NCI-H748 treated with DMSO at 0.1 percent for 48 hours (cell line): ENCODE measurements around the gene CCNY.
"Not testable (repeated sequence)": the region's sequence is repeated elsewhere in the genome, so short reads cannot be mapped to it uniquely, and the experiment has no call there.

Source experiments
- DNase-seq: peaks from one replicate; lab custom pipeline; 2025; lab: John Stamatoyannopoulos, UW

CCNY gene

DNA sequence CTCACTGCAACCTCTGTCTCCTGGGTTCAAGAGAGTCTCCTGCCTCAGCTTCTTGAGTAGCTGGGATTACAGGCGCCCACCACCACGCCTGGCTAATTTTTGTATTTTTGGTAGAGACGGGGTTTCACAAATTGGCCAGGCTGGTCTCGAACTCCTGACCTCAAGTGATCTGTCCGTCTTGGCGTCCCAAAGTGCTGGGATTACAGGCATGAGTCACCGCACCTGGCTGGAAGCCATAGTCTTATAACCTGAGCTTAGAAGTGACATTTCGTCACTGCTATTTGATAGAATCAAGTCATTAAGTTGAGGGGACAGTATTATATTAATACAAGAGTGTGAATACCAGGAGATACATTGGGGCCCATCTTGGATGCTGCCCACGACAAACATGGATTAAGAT lies 17.9 kb downstream of the CCNY start:
- not testable (repeated sequence) for DNase-seq

DNA sequence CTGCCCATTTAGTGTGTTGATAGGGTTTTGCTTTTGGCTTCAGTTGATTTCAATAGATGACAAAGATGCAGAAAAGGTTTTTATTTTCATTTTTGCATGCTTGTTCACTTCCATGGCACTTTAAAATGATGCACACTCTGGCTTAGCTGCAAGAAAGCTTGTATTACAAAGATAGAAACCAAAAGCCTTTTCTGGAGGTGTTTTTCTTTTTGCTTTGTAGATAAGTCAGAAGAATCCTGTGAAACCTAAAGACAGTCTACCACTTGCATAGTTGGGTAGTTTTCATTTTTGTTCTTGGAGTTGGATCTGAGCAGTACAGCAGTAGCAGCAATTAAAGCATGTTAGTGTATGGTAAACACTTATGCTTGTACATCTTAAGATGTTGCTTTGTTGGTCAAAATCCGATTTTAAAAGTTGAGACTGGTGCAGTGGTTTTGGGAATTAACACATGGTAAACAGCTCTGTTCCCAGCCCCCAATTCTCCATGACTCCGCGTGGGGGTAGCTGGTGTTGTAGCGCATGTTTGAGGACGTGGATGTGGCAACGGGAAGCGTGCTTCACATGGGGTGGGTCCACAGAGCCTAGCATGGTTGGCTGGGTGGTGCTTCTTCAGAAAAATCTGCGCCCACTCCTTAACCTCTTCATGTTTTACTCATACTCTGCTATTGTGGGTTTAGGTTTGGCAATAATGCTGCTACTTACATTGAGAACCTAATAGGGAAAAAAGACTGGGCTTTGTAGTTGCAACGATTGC lies 19.8 kb downstream of the CCNY start:
- no peak for DNase-seq

DNA sequence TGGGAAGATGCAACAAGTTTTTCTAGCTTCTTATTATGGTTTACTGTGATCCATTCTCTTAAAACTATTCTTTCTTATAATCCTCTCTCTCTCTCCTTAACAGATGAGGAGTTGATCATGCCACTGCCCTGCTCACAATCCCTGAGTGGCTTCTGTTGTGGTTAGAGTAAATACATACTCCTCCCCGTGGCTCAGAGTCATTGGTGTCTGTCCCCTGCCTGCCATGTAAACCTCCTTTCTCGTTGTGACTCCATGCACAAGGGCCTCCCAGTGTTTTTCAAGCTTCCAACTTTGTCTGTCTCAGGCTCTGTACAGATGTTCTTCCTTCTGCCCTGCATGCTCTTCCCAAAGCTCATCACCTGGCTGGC lies 20.4 kb downstream of the CCNY start:
- DNase-seq = no peak

DNA sequence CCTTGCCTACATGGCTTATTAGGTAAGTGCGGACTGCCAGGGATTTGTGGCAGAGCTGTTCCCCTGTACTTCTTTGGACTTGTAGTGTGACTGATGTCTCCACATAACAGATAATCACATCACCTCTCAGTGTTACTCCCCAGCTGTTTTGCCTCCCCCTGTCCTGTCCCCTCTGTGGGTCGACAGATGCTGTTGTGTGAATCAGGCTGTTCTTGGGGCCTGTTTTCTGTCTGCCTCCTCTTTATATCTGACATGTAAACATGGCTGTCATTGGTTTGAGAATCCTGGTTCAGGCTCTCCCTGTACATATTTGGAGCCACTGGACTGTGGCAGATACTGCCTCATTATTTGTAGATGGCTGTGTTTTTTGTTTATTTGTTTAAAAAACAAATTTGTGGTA lies 22.7 kb downstream of the CCNY start:
- no peak for DNase-seq

DNA sequence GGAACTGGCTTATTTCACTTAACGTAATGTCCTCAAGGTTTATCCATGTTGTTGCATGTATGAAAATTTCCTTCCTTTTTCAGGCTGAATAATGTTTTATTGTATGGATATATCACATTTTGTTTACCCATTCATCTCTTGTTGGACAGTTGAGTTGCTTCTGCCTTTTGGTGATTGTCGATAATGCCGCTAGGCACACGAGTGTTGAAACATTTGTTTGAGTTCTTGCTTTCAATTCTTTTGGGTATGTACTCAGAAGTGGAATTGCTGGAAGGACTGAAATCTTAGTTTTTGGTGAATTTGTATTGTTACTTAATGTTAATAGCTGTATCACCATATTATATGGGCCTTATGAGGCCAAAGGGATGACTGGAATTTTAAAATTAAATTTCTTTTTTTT lies 23.6 kb downstream of the CCNY start:
- no peak for DNase-seq

DNA sequence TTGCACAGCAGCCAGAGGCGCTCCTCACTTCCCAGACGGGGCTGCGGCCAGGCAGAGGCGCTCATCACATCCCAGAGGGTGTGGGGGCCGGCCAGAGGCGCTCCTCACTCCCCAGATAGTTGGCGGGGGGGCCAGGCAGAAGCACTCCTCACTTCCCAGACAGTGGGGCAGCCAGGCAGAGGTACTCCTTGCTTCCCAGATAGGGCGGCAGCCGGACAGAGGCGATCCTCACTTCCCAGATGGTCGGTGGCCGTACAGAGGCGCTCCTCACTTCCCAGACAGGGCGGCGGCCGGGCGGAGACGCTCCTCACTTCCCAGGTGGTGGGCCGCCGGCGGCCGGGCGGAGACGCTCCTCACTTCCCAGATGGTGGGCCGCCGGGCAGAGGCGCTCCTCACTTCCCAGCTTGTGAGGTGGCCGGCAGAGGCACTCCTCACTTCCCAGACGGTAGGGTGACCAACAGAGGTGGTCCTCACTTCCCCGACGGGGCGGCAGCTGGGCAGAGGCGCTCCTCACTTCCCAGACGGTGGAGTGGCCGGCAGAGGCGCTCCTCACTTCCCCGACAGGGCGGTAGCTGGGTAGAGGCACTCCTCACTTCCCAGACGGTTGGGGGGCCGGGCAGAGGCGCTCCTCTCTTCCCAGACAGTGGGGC lies 26.5 kb downstream of the CCNY start:
- no peak for DNase-seq

DNA sequence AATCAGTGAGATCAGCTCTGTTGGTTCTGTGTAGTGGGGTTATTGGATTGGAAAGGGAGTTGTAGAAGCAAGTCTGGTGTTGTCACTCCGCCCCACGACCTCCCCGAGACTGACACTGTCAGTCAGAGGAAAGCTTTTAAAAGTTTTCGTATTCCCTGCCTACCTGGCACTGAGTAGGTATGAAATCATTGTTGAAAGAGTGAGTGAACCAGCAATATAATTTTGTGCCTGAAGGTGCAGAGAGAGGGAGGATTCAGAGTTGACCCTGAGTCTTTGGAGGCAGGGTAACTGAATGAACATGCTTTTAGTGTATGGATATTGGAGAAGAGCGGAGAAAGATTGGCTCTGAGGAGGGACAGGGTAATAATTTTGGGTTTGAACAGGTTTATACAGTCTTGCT lies 27.3 kb downstream of the CCNY start:
- no peak for DNase-seq

DNA sequence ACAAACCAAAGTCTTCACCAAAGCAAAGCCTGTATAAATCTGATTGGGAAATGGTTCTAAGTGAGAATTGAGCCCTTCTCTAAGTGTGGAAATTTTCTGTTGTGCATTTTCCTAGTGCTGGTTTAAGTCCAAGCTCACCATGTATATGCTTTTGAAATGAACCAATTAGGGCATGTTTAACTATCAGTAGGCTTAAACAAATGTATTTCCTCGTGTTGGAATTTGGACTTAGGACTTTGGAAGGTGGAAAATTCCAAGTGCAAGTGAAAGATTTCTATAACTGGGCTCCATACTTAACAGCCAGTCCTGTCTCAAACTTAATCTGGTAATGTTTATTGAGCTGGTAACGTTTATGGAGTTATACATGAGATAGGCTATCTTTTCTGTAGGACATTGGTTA lies 28.5 kb downstream of the CCNY start:
- no peak for DNase-seq

DNA sequence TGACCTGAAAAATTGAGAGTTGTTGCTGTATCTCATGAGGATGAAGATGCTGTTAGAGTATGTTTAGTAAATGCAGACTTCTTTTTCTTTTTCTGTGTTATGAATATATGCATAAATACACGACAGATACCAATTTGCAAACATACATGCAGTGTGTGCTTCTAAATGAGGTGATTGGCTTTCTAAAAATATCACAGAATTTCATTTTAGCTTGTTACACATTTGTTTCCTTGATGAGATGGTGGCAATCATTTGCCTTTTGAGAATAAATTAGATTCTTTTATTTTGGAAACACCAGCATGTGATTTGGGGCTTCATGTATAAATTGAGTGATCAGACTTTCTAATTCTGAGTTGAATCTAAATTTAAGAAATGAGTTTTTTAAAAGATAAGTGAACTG lies 29.7 kb downstream of the CCNY start:
- no peak for DNase-seq

DNA sequence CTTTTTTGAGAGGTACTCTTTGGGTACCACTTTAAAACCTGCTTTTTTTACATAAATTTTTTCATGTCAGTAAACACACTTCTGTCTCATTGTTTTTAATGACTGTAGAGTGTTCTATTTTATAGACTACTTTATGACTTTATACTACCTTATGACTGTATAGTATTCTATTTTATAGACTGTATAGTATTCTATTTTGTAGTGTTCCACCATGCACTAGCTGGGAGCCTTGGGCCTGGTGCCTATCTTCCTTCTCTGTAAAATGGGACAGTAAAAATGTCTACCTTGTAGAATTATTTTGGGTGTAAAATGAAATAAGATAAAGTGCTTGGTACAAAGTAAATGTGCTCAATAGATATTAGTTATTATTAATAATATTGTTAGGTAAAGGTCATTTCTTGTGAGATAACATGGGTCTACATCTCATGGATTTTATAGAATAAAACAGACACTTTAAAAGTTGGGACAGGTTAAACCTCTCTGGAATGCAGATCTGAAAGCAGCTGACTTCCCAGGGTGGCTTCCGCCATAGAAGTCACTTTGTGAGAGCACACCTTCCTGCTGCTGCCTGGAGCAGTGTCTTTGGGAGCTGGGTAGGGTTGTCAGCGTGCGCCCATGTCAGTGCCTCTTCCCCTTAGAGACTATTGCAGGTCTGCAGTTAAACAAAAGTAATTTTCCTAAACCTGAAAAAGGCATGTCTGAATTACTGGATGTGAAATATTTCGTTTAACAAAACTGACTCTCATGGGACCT lies 31.0 kb downstream of the CCNY start:
- DNase-seq = no peak

DNA sequence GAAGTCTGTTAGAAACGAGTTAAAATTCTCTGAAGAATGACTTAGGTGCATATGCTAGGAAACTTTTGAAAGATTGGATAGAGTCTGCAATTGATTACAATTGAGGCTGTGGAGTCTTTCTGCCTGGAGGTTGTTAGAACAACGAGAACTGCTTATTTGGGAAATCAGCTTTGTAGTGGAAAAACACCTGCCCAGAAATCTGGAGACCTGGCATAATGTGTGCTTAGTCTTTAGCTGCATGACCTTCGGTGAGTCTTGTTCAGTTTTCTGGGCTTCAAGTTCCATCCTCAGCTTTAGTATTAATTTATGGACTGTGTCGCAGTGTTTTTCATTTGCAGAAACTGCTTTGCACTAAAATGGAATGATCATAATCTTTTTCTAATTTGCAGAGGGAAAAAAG lies 31.7 kb downstream of the CCNY start:
- no peak for DNase-seq

DNA sequence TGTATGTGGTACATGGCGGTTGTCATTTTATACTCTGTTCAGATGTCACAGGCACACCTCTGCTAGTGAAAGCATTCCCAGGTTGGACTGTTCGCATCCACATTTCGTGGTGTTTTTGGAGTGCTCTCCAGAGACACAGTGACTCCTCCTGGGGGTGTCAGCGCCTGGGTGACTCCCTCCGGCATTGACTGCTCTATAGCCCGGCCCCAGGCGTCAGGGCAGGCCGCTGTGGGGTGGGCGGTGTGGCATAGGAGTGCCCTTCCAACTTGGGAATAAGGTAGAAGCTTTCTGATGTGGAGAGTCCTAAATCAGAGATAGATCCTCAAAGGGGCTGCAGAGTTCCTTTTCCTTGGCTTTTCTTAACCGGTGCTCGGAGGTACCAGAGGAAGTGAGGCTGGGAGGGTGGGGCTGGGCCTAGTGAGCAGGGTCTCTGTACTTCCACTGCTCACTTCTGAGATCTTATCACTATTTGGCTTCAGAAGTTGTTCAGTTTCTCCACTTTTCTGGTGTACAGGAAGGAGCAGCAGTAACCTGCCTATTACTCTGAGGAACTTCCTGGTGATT lies 32.3 kb downstream of the CCNY start:
- DNase-seq = no peak

DNA sequence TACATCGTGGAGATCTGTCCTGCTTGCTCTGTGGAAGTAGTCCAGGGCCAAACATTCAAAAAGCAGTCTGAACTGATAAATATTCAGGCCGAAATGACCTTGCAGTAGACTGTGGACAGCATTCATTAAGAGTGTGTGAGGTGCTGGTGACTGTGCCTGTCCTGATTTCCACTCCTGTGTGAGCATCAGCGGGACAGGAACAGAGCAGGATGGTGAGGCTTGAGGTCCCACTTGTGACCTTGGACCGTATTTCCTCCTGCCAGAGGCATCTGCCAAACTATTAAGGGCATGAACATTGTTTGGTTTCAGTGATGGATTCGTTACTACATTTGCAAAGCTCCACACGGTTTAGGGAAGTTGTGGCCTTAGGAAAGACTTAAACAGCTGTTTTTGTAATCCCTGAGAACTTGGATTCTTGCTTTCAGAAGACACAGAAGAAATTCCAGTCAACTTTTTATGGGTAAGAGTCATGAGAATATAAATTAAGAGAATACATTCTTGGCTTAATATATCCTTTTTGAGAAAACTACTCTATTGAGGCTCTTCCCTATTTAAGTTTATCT lies 32.8 kb downstream of the CCNY start:
- DNase-seq = no peak

DNA sequence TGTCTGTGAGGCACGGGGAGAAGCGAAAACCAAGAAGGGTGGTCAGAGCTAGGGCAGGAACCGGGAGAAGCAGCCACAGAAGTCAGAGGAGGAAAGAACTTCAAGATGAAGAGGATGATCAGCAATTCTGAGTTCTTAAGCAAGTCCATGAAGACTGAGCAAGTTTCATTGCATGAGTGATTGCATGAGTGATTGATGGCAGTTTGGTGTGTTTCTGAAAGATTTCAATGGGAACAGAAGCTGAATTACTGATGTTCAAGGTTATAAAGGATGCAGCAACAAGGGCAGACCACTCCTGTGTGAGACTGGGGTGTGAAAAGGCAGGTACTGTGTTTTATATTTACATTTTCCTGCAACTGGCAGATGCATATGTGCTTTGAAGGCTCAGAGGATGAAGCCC lies 35.4 kb downstream of the CCNY start:
- no peak for DNase-seq

DNA sequence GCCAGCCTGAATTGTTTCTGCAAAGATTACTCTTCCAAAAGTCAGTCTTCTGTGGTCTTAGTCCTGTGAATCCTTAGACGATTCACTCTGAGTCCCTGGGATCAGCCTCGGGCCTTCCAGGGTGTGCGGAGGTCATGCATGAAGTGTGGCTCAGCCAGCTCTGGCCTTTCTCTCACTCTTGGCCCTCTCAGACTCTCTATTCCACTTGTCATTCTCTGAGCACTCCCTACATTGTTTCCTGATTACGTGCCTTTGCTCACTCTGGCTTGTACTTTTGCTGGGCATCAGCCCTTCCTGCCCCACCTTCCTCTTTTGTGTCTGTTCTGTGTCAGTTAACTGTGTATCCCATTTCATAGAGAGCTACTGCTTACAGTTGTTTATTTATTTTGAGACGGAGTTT lies 36.0 kb downstream of the CCNY start:
- peak; percentile 5 for DNase-seq

DNA sequence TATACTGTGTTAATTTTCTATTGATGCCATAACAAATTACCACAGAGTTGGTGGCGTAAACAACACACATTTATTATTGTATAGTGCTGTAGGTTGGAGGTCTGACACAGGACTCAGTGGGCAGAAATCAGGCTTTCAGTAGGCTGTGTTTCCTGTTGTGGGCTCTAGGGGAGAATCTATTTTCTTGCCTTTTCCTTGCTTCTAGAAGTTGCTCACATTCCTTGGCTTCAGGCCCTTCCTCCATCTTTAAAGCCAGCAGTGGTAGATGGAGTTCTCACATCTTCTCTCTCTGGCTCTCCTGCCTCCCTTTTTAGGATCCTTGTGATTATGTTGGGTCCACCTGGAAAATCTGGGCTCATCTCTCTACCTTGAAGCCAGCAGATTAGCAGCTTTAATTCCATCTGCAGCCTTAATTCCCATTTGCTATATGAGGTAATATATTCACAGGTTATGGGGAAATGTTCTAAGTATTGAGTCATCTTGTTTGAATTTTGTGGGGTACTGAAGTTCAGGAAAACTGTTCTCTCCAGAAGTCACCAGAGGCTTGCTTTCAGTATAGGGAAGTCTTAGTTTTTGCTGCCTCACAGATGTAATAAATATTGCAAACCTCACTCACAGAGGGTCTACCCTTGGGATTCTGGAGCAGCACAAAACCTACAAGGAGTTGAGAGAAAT lies 38.9 kb downstream of the CCNY start:
- DNase-seq = no peak

DNA sequence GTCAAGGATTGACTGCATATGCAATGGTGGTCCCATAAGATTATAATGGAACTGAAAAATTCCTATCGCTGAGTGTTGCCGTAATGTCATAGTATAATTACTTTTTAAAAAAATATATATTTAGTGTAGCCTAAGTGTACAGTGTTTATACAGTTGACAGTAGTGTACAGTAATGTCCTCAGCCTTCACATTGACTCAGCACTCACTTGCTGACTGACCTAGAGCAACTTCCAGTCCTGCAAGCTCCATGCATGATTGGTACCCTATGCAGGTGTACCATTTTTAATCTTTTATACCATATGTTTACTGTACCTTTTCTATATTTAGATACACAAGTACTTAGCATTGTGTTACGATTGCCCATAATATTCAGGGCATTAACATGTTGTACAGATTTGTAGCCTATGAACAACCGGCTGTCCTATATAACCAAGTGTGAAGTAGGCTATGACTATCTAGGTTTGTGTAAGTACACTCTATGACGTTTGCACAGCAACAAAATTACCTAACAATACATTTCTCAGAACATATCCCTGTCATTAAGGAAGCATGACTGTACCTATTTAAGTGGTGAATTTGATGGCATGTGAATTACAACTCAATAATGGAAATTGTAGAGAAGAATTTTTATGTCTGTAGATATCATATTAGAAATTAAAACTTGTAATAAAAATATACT lies 40.9 kb downstream of the CCNY start:
- DNase-seq = no peak

DNA sequence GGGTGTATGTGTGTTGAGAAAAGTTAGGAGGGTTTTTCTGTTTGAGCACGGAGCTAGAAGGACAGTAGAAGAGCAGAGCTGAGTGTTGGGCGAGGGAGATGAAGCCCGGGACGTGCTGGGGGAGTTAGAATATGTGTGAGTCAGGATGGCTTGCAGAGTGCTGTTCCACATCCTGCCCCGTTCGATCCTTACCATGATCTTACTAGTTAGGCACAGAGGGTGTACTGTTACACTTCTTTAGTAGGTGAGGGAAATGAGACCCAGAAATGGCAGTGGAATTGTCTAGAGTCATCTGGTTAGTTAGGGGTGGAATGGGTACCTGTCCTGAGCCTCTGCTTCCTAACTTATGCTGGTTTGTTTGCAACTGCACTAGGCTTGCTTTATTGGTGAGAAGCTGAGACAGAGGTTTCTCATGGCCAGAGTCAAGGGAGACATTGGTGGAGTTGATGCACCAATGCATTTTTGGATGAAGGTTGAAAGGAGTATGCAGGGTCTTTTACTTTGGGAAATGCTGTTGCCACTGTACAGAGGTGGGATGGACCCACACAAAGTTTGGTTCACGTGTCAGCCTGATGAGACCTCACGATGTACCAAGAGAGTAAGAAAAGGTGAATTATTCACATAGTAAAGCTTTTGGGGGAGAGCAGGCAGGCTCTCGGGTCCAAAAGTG lies 42.4 kb downstream of the CCNY start:
- no peak for DNase-seq

DNA sequence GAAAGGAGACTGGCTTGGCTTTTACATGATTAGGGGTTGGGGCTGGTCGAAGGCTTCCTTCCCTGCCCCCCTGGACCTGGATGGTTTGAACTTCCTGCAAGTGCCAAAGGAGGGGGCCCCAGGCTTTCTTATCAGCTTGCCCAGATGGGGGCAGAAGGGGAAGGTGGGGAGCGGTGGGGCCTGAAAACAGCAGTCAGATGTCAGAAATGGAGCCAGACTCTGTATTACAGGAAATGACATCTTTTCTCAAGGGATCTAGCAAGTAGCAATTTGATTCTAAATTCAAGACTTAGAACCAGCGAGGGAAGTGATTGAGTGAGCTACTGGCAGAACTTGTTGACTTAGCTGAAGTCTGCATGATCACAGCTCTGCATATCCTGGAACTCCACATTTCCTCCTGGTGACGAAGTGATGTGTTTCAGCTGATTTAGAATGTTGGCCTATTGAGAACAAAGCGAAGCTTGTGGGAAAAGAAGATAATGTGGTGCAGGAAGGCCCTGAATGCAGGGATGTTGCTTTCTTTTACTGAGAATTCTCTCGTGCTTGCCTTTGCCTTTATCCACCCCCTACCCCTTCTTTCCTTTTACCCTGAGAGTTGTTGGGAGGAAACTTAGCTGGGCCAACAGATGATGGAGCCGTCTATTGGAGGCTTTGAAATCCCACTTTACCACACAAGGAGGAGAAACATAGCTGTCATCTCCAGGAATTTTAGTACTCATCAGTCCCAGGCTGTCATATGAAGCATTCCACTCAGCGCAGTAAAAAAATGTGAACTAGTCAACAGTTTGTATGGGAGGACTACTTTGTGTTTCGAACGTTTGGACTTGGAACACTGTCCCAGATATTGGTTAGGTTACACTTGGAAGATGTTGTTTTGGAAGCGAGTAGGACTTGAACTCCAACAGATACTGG lies 43.2 kb downstream of the CCNY start:
- DNase-seq = no peak

DNA sequence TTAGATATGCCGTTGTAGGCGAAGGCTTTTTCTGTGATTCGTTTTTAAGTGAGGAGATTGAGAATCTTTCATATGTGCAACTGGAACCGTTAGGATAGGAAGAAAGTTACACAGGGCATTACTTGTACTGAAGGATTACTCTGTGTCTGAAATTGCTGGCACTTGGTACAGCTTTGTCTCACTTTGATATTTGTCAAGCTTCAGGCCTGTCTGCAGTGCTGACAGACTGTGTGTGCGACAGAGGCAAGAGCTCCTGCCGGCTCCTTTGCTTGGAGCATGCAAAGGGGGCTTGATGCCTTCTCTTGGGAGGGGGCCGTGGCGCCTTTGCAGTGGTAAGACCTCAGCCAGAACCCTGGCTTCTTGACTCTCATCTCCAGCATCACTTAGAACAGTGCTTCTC lies 45.8 kb downstream of the CCNY start:
- DNase-seq = no peak
